Measurements from ENCODE around the gene NLRP12.
"Not testable (repeated sequence)": the region's sequence is repeated elsewhere in the genome, so short reads cannot be mapped to it uniquely, and the experiment has no call there.

NLRP12 gene

GRCh38 chr19:53785196-53785889 lies 38.8 kb downstream of the NLRP12 start:
- DNase-seq (ENCODE audit: low read depth in 2 of 3, low spot score in 1 of 3), result no peak

GRCh38 chr19:53782698-53783097 lies 41.4 kb downstream of the NLRP12 start:
- DNase-seq (ENCODE audit: low read depth in 2 of 3, low spot score in 1 of 3), result no peak

GRCh38 chr19:53781332-53781731 lies 42.8 kb downstream of the NLRP12 start:
- DNase-seq (ENCODE audit: low read depth in 2 of 3, low spot score in 1 of 3), result not testable (repeated sequence)

GRCh38 chr19:53780506-53780905 lies 43.6 kb downstream of the NLRP12 start:
- no peak for DNase-seq (ENCODE audit: low read depth in 2 of 3, low spot score in 1 of 3)

- DNase-seq (ENCODE audit: low read depth in 2 of 3, low spot score in 1 of 3), result no peak
Measured at GRCh38 chr19:53775524-53775923, 48.6 kb downstream of the NLRP12 start.

GRCh38 chr19:53774491-53774890 lies 49.6 kb downstream of the NLRP12 start:
- DNase-seq (ENCODE audit: low read depth in 2 of 3, low spot score in 1 of 3), result not testable (repeated sequence)

- DNase-seq (ENCODE audit: low read depth in 2 of 3, low spot score in 1 of 3), result no peak
Measured at GRCh38 chr19:53773999-53774398, 50.1 kb downstream of the NLRP12 start.

- peak; percentile 8 to 44 (median 13) for DNase-seq (ENCODE audit: low read depth in 2 of 3, low spot score in 1 of 3)
Measured at GRCh38 chr19:53772943-53773342, 51.2 kb downstream of the NLRP12 start.

- no peak for DNase-seq (ENCODE audit: low read depth in 2 of 3, low spot score in 1 of 3)
Measured at GRCh38 chr19:53771144-53771543, 53.0 kb downstream of the NLRP12 start.

GRCh38 chr19:53769696-53770309 lies 54.3 kb downstream of the NLRP12 start:
- not testable (repeated sequence) for DNase-seq (ENCODE audit: low read depth in 2 of 3, low spot score in 1 of 3)

GRCh38 chr19:53768401-53768800 lies 55.7 kb downstream of the NLRP12 start:
- DNase-seq (ENCODE audit: low read depth in 2 of 3, low spot score in 1 of 3), result no peak

GRCh38 chr19:53758991-53759390 lies 65.1 kb downstream of the NLRP12 start:
- not testable (repeated sequence) for DNase-seq (ENCODE audit: low read depth in 2 of 3, low spot score in 1 of 3)

All from stimulated activated CD4-positive, alpha-beta T cell treated with anti-CD3 and anti-CD28 coated beads, Interleukin-12 subunit alpha, Interleukin-12 subunit beta, amount 100 ng/mL, for 48 hours (primary cell).